Measurements from ENCODE around the gene APOLD1. TPM values are rescaled to one million over a fixed set of nuclear protein-coding genes. Genes with fewer than 3 reads are reported as not detected.
"Not testable (repeated sequence)": the region's sequence is repeated elsewhere in the genome, so short reads cannot be mapped to it uniquely, and the experiment has no call there.

APOLD1 gene
- total RNA-seq, 1 donor from 2014 or later = 31.4 TPM

DNA sequence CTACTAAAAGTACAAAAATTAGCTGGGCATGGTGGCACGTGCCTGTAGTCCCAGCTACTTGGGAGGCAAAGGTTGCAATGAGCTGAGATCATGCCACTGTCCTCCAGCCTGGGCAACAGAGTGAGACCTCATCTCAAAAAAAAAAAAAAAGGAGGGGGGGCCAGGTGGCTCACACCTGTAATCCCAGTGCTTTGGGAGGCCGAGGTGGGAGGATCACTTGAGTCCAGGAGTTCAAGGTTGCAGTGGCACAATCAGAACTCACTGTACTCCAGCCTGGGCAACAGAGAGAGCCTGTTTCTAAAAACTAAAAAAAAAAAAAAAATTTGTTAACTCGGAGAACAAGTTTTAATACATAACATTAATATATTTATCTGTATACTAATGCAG lies 22.1 kb downstream of the APOLD1 start:
- not testable (repeated sequence) for DNase-seq (ENCODE audit: extremely low read depth, low read depth, low spot score)

DNA sequence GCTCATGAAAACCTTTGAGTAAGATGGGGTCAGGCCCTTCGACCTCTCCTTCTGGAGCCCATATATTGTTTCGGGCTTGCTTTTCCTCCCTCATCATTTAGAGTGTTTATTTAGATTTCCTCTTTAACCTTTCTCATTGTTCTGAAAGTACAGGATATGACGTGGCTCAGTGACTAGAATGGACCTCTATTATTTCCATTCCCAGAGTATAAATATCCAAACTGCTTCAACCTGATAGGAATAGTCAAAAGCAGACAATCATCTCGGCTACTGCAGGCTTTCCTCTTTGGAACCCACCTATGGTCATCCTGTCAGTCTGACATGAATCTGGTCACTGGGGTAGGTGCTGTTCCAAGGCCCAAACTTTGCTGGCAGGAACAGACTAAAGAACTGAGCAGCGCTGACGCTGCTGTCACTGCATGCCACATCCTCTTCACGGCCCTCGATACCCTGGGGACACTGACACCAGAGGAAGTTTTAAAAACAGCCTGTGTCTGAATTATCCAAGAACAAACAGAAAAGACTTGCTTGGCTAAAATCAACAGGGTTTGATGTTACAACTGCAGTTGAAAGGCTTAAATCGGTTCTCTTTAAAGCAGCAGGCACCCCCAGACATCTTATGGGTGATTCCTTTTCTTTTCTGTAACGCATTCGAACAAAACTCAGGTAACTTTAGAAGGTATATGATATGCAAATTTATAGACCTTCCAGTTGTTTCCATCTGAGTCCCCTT lies 22.7 kb downstream of the APOLD1 start:
- peak; percentile 89 for DNase-seq (ENCODE audit: extremely low read depth, low read depth, low spot score)

DNA sequence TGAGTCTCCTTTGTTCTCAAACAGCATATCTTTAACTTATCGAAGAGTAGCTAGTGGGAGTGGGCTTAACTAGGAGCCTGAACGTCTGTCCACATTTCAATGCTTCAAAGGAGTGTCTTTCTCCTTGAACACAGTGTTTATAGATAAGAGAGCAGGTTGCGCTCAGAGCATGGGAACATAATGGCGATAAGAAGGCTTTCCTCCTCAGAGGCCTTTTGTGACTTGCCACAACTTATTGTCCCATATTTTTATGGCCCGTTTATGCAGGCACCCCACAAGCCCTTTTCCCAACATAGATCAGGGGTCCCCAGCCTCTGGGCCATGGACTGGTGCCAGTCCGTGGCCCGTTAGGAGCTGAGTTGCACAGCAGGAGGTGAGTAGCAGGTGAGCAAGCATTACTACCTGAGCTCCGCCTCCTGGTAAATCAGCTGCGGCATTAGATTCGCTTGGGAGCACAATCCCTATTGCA lies 25.1 kb downstream of the APOLD1 start:
- DNase-seq (ENCODE audit: extremely low read depth, low read depth, low spot score) = no peak

DNA sequence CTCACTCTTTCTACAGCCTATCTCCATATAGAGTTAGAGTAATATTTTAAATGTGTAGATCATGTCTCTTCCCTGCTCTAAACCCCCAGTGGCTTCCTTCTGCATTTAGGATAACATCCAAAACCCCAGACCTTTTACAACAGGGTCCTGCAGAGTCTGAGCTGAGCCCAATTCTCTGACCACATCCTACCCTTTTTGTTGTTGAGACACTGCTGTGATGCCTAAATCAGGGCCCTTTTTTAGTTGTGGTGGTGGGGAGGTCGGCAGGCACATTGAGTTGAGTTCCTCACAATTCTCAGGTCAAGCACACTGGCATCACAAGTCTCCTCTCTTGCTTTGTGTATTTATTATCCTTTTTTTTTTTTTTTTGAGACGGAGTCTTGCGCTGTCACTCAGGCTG lies 25.9 kb downstream of the APOLD1 start:
- DNase-seq (ENCODE audit: extremely low read depth, low read depth, low spot score) = no peak

DNA sequence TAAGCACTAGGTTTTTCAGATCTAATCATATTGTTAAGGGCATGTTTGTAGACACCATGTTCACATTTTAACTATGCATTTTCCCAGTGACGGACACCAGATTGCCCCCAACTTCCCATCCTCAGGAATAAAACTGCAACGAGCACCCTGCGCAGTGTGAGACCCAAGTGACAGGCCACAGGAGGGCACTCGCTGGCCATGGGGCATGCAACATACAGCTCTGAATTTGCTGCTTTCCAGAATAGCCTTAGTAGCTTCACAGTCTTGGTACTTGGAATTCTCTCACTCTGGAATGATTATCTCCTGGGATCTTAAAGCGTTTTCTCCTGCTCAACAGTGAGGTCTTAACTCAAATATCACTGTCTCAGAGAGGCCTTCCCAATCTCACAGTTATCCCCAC lies 26.7 kb downstream of the APOLD1 start:
- no peak for DNase-seq (ENCODE audit: extremely low read depth, low read depth, low spot score)

DNA sequence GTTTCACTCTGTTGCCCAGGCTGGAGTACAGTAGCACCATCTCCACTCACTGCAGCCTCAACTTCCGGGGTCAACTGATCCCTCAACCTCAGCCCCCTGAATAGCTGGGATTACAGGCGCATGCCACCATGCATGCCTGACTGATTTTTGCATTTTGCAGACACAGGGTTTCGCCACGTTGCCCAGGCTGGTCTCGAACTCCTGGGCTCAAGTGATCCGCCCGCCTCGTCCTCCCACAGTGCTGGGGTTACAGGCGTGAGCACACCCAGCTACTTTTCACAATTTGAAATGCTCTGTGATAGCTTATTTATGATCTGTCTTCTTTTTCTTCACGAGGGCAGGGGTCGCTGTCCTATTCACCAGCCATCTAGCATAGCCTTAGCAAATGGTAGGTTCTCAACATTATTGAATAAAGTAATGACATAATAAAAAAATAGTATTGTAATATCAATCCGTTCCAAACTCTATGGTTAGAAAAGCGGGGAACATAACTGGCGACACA lies 27.2 kb downstream of the APOLD1 start:
- DNase-seq (ENCODE audit: extremely low read depth, low read depth, low spot score) = no peak

DNA sequence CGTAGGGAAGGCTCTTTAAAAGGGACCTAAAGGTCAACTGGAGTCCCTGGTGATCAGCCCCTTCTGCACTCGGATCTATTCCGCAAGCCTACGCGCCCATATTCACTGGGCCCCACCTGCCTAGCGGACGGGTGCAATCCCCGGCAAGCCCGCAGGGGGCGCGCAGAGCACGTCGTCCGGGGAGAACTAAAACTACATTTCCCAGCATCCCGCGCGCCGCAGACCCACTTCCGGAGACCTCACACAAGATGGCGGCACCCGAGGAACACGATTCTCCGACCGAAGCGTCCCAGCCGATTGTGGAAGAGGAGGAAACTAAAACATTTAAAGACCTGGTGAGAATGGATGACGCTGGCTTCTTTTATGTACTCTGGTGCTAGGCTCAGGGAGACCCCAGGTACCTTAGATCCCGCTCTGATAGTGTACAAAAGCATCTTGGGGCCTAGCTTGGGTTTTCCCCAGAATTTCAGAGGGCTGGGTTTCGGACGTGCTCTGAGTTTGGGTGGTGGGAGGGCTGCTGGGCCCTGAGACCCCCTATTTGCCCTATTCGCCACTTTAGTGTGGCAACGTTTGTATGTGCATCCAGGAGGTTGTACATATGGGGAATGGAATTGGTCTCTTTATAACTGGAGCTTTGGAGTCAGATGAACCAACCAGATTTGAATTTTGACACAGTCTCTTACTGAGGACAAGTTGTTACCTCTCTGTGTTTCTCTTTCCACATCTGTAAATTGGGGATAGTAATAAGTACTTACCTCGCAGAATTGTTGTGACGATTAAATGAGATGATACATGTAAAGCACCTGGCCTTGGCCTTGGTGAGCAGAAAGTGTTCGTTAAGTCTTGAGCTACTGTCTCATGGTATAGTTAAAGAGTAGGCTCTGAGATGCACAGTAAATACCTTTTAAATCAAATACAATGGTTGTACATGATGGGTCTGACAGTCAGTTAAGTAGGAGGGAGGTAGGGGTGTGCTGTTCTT lies 28.0 kb downstream of the APOLD1 start, which contains the start of gene DDX47:
Gene DDX47, plus strand, starts transcription at position 227 of the 982 bp plus-strand sequence. Its CDS starts 22 bp downstream, at position 249.
- no peak for DNase-seq (ENCODE audit: extremely low read depth, low read depth, low spot score)

DNA sequence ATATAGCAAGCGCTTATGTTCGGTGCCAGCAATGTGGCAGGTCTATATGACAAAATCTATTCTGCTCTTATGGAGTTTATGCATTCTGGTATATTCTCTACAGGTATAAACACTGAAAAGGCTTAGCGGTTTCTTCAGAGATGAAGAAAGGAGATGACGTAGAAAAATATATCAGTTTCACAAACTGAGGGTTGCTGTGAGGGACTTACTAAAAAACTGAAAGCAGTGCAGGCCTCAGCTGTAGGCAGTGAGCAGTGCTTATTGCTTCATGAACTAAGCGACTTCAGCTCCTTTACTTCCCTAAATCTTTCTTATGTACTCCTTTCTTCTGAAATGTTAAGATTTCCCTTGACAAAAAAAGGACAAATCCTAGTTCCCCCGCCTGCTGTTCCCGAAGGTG lies 32.2 kb downstream of the APOLD1 start:
- no peak for DNase-seq (ENCODE audit: extremely low read depth, low read depth, low spot score)

DNA sequence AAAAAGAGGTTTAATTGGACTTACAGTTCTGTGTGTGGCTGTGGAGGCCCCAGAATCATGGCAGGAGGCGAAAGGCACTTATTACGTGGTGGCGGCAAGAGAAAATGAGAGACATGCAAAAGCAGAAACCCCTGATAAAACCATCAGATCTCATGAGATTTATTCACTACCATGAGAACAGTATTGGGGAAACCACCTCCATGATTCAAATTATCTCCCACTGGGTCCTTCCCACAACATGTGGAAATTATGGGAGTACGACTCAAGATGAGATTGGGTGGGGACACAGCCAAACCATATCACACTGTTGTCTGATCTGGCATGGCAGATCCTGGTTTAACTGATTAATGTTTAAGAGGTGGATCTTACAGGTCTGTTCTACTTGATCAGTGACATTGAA lies 33.2 kb downstream of the APOLD1 start:
- no peak for DNase-seq (ENCODE audit: extremely low read depth, low read depth, low spot score)

DNA sequence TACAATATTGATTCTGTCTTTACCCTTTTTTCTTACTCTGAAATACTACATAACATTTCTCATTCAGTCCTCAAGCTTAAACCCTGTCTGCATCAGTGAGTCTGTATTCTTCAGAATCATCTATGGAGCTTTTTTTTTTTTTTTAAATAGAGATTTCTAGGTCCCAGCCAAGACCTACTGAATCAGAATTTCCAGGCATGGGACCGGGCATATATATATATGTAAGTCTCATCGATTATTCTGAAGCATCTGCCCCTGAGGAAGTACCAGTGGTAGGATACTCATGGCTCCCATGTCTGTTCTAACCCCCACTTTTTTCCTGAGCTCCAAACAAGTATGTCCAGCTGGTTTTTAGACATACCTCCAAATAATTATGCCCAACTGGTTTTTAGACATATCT lies 33.8 kb downstream of the APOLD1 start:
- DNase-seq (ENCODE audit: extremely low read depth, low read depth, low spot score) = no peak

DNA sequence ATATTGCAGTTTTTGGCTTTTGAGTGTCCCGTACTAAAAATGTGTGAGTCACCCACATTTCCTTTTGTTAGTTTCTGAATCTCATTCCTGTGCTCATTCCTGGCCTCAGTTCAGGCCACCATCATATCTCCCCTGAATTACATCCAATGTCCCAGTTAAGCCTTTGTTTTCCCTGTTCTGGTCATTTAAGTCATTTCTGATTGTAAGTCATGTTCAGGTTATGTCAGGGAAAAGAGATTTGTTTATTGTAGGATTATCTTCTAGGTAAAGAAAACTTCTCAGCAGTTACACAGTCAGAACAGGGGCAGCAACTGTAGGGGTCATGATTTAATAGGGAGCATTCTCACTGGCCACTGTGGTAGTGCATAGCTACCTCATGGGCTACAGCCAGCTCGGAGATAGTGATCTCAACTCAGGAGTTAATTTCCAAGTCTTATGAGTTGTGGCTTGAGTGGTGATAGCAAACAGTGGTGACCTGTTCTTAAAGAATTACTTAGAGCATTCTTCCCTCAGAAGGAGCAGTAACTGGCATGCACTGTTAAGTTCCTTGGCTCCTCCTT lies 34.4 kb downstream of the APOLD1 start:
- DNase-seq (ENCODE audit: extremely low read depth, low read depth, low spot score) = no peak

DNA sequence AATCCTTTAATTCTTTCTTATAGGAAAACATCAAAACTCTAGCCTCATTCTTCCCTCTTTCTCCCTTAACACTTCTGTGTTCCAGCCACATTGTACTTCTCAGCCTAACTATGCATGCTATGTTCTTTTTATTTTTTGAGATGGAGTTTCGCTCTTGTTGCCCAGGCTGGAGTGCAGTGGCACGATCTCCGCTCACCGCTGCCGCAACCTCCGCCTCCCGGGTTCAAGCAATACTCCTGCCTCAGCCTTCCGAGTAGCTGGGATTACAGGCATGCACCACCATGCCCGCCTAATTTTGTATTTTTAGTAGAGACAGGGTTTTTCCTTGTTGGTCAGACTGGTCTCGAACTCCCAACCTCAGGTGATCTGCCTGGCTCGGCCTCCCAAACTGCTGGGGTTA lies 34.9 kb downstream of the APOLD1 start:
- DNase-seq (ENCODE audit: extremely low read depth, low read depth, low spot score) = not testable (repeated sequence)

DNA sequence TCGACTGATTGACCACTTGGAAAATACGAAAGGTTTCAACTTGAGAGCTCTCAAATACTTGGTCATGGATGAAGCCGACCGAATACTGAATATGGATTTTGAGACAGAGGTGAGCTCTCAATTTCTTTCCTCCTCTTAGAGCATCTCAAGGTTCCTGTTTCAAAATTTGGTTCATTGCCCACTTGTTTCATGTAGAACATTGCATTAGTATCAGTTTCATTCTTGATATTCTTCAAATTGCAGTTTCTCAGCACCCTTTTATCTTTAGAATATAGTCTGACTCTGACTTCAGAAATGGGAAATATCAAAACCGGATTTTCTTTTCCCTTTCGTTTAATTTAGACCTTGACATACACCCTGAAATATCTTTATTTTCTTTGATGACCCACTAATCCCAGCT lies 36.5 kb downstream of the APOLD1 start:
- DNase-seq (ENCODE audit: extremely low read depth, low read depth, low spot score) = no peak

DNA sequence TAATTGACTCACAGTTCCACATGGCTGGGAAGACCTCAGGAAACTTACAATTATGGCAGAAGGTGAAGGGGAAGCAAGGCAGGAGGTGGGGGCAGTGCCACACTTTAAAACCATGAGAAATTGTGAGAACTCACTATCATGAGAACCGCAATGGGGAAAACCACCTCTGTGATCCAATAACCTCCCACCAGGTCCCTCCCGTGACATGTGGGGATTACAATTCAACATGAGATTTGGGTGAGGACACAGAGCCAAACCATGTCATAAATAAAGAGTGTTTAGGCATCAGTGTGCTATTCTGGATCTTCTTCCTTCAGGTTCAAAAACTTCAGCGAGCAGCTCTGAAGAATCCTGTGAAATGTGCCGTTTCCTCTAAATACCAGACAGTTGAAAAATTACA lies 37.4 kb downstream of the APOLD1 start:
- DNase-seq (ENCODE audit: extremely low read depth, low read depth, low spot score) = no peak

DNA sequence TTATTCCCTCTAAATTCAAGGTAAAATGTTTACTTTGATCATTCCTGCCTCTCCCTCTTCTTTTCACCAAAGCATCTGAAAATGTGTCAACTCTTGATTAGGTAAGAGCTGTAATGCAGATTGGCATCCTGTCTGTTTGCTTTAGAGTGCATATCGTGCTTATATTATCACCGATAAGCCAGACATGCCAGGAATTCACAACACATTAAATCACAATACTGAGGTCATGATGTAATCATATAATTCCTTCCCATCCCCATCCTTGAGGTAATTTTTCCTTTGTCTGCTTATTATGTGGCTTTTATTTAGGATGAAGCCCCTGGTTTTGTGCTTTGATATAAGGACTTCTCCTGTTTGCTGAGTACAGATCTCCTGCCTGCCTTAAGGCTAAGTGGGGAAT lies 37.8 kb downstream of the APOLD1 start:
- DNase-seq (ENCODE audit: extremely low read depth, low read depth, low spot score) = no peak

DNA sequence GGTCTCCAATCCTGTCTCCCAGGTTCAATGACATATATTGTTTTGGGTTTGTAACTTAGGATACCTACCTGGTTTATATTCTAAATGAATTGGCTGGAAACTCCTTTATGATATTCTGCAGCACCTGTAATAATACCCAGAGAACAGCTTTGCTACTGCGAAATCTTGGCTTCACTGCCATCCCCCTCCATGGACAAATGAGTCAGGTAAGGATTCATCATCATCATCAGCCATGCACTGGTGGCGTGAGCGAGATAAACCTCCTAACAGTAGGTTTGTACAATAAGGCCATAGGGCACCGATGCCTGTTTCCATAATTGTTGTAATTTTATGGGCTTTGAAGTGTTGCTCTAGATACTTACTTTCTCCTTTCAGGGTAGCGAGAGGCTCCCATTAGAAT lies 38.4 kb downstream of the APOLD1 start:
- no peak for DNase-seq (ENCODE audit: extremely low read depth, low read depth, low spot score)

DNA sequence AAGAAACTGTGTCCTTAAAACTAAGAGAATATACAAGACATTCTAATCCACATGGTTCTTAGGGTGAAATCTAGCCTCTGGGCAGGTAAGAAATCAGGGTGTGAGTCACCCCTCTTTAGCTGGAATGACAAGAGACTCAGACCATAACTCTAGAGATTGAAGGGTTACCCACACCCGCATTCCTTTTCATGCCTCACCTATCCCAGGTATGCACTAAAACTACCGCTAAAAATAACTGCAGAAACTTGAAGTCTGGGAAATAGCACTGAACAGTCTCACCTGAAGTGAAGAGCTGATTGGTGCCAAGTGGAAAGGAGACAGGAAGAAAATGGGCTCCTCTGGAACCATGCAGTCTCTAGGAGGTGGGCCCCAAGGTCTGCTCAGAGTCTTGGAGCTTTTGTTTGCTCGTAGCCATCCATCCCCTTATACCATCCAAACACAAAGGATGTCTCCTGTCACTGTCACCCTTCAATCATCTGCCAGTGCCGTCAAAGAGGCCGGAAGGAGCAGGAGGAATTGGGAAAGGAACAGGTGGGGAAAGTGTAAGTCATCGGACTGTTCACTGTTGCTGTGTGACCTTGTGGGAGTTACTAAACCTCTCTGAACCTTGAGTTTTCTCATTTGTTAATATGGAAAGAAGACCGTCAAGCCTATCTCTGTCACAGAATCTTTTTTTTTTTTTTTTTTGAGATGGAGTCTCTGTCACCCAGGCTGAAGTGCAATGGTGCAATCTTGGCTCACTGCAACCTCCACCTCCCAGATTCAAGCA lies 50.1 kb downstream of the APOLD1 start:
- no peak for DNase-seq (ENCODE audit: extremely low read depth, low read depth, low spot score)

DNA sequence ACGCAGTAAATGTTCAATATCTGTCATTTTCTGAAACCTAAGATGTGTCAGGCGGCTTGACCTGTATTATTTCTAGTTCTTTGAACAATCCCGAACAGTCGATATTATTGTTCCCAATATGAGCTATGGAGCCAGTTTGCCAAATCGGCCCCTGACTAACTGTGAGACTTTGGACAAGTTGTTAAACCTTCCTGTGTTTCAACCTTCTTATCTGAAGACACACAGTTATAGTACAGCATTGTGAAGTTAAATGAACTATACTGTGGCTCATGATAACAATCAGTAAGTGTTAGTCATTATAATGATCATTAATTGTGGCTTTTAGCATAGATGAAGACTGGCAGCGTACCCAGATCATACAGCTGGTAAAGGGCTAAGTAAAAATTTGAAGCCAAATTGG lies 51.1 kb downstream of the APOLD1 start:
- DNase-seq (ENCODE audit: extremely low read depth, low read depth, low spot score) = no peak

DNA sequence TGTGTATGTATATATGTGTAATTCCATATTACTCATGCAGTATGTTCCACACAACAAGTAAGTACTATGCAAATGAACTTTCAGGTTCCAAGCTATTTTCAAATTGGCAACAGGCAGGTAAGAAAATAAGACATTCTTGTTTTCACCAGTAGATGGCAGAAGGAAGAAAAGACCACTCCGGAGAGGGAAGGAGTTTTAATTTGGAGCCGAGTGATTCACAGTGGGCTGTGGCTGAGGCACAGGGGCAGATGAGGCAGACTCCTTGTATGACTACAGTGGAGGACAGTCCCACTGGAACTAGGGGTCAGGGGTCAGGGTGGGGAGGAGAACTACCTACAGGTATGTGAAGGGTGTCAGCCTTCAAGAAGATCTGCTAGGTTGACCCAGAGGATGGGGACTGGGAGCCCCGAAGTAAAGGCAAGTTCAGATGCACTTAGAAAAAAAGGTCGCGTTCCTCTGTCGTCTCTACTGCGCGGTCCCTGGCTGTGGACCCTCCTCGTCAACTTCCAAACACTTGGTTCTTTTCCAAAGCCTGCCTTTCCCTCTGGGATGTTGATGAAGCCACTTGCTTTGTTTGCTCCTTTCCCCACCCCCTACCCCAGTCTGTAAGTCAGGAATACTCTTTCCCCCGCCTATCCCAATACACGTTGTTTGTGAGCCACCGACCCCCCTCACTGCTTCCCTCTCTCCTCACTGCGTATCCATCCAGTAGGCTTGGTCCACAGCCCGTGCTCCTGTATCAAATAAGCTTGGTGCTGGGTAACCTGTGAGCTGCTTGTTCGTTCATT lies 51.8 kb downstream of the APOLD1 start:
- peak; percentile 65 for DNase-seq (ENCODE audit: extremely low read depth, low read depth, low spot score)

DNA sequence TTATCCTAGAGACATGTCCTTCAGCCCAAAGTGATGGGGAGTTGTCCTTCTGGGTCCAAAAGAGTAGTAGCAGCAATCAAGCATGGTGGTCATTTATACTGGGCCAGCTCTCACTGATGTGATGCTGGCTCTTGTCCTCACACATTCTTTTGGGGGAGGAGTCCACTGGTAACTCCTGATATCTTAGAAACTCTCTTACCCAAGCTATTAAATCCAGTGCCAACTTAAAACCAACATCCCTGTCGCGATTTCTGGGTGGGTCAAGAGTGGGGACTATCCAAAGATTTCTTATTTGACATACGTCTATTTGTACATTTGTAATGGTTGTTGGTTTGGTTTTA lies 52.3 kb downstream of the APOLD1 start:
- DNase-seq (ENCODE audit: extremely low read depth, low read depth, low spot score) = no peak

All from glomerular endothelial cell (primary cell).